Measurements from ENCODE around the gene CDSN.
"Not testable (repeated sequence)": the region's sequence is repeated elsewhere in the genome, so short reads cannot be mapped to it uniquely, and the experiment has no call there.

Gene CDSN

DNA sequence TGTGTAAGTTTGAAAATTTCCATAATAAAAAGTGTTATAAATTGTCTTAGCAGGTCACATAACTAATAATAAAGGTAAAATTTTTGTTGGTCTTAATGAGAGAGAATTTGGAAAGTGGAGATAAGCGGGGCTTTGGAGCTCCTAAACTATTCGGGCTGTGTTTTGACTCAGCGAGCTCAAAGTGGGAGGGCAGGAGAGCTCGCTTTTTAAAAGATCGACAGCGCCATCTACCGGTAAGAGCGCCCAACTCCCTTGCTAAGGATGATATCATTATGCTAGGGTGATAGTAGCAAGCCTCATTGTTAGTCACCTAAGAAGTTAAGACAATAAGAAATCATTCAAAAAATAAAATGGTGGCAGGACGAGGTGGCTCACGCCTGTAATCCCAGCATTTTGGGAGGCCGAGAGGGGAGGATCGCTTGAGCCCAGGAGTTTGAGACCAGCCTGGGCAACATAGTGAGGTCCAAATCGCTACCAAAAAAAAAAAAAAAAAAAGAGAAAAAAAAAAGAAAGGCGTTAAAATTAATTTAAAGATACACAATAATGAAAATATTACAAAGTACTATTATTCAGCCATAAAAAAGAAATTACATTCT is 32.7 kb downstream of the CDSN start:
- peak; percentile 83 for DNase-seq (ENCODE audit: low spot score)

DNA sequence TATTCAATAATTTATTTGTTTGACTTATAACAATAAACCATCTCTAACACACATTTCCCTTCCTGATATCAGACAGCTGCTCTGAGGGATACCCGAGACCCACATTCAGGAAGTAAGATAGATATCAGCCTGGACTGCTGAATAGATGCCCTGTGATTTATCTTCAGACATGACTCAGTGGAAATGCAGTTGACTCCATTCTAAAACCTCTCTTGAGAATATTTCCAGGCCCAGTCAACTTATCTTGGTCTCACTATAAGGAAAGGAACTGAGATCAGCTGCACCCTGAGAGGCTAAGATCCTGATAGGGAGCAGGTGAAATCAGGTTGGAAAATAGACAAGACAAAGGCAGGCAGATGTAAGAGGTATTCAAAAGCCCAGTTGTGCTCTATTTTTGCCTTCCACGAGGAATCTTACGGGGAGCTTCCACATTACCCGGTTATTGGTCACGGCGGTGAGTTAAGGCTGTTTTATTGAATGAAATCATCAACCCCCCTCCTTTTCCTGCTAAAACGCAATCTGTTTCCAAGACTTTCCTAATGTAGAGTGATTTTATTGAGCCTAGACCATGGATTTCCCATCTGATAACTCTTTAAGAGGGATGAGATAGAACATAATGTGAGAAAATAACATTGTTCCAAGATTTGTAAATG is 33.3 kb downstream of the CDSN start:
- DNase-seq (ENCODE audit: low spot score) = no peak

DNA sequence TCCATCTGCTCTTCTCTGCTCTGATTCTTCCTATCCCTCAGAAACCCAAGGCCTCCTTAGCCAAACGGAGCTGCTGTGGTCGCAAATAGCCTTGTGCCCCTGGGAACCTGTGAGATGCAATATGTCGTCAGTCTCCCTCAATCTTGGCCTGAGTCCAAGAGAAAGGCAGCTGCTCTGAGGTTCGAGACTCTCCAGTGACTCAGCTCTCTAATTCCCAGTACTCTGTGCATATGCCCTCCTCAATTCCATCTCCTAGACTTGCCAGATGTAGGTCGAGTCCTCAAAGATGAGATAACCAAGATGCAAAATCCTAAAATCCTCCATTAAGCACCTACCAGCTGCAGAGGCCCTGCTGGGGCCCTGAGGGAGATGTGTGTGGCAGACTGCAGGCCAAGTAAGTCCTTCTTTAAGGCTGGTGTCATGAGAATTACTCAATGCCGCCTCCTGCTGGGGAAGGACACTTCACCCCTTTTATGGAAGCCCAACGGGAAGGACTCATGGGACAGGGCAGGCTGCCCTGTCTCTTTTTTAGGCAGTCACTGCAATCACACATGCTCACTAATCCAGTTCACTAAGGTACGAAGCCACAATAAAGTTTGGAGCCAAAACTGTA is 36.4 kb downstream of the CDSN start:
- peak; percentile 73 for DNase-seq (ENCODE audit: low spot score)

DNA sequence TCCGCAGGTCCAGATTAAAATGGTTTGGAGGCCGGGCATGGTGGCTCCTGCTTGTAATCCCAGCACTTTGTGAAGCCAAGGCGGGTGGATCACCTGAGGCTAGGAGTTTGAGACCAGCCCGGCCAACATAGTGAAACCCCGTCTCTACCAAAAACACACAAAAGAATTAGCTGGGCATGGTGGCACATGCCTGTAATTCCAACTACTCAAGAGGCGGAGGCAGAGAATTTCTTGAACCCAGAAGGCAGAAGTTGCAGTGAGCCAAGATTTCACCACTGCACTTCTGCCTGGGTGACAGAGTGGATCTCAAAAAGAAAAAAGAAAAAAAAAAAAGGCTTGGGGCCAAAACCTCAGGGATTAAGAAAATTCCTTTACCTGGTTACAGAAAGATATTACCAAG is 38.4 kb downstream of the CDSN start:
- no peak for DNase-seq (ENCODE audit: low spot score)

DNA sequence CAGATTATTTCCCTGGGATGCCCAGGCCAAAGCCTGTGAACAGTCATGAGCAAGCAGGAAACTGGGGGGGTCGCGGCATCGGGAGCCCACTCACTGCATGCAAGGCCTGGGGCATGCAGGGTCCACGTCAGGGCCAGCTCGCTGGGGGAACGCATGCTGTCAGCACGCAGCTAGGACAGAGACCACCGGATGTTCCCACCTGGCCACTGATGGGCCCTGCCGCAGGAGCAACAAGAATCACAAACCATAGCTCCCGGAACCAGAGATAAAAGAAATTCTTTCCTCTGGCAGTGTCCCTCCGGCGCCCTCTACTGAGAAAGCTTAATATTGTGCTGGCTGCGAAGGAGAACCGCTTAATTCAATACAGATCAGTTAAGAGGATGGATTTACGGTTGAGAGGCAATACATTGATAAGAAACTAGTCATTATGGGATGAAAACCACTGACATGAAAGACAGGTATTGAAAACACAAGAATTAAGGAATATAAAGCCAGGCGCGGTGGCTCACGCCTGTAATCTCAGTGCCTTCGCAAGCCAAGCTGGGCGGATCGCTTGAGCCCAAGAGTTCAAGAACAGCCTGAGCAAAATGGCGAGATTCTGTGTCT is 40.5 kb downstream of the CDSN start:
- DNase-seq (ENCODE audit: low spot score) = peak; percentile 76

GRCh38 chr6:31076611-31077010 is 43.6 kb downstream of the CDSN start:
- DNase-seq (ENCODE audit: low spot score) = no peak

DNA sequence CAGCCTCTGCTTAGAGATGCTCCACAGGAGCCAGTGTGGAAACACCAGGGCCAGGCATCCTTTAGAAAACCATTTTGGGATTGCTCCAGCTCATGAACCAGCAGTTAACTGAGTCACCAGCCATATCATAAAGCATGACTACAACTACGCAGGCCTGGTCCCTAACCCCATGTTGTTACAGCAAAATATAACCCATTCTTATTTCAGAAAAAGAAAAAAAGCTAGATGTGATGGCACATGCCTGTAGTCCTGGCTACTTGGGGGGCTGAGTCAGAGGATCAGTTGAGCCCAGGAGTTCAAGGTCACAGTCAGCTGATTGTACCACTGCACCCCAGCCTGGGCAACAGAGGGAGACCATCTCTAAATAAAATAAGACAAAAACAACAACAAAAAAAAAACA is 44.7 kb downstream of the CDSN start:
- no peak for DNase-seq (ENCODE audit: low spot score)

GRCh38 chr6:31074401-31074800 is 45.8 kb downstream of the CDSN start:
- no peak for DNase-seq (ENCODE audit: low spot score)

DNA sequence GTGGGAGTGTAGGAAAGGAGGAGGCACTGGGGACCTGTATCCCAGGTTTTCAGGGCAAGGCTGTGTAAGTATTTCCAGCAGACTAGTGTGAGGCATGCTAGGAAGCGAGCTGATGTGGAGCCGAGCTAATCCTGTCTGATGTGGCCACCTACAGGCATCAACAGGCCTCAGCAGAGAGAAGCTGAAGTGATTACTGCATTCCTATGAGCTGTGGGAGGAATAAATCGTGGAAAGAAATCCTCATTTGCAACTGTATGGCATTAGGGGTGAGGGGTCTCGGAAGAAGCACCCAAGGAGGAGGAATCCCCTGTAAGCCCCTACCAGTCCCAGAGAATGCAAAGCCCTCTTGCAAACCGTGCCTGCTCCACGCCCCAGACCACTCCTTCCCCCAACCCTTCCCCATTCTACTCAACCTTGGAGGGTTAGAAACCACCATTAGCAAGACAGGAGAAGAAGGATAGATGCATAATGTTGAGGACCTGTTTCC is 49.5 kb downstream of the CDSN start:
- DNase-seq (ENCODE audit: low spot score) = peak; percentile 76

DNA sequence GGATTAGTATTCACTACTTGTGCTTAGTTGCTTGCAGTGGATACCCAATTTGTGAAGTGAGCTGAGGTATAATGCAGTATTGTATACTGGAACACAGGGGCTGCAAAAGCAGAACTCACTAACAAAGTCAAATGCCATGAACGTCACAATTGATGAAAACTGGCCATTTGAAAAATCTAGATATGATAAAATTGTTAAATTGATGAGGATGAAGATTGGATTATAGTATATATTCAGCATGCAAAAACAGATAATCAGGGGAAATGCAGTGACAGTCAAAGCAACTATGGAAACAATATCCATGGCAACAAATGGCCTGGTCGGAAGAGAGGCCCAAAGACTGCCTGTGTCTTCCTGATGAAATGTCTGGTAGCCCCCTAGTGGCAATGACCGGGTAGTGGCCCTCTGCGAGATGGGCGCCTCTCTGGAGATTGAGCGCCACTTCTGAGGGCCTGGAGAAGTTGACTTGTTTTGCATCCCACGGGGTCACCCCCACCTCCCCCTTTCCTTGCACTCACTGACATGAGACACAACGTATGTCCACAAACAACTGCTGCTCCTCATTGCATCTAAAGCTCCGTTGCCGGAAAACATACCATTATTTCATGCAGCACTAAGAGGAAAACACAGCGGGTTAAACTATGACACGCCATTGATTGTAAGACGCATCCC is 51.4 kb downstream of the CDSN start:
- DNase-seq (ENCODE audit: low spot score) = peak; percentile 86

DNA sequence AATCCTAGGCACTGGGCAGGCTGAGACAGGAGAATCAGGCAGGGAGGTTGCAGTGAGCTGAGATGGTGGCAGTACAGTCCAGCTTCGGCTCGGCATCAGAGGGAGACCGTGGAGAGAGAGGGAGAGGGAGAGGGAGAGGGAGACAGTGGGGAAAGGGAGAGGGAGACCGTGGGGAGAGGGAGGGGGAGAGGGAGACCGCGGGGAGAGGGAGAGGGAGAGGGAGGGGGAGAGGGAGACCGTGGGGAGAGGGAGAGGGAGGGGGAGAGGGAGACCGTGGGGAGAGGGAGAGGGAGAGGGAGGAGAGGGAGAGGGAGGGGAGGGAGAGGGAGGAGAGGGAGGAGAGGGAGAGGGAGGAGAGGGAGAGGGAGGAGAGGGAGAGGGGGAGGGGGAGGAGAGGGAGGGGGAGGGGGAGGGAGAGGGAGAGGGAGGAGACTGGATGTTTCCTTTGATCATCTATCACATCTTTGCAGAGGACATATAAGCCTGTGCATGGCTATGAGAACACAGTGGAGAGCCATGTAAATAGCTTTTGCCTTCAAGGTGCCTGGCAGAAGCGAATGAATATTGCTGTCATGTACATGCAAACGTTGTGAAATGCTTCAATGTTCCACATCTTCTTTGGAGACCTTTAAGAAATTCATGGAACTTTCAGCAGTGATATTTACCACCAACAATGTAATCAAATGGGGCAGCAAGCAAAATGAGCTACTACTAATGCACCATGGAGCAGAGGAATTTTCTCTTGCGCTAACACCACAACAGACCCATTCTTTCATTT is 52.2 kb downstream of the CDSN start:
- DNase-seq (ENCODE audit: low spot score) = not testable (repeated sequence)

DNA sequence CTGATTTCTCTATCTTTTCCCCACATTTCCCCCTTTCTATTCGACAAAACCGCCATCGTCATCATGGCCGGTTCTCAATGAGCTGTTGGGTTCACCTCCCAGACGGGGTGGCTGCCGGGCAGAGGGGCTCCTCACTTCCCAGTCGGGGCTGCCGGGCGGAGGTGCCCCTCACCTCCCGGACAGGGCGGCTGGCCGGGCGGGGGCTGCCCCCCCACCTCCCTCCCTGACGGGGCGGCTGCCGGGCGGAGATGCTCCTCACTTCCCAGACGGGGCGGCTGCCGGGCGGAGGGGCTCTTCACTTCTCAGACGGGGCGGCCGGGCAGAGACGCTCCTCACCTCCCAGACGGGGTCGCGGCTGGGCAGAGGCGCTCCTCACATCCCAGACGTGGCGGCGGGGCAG is 53.2 kb downstream of the CDSN start:
- DNase-seq (ENCODE audit: low spot score) = not testable (repeated sequence)

GRCh38 chr6:31065556-31065955 is 54.7 kb downstream of the CDSN start:
- DNase-seq (ENCODE audit: low spot score) = no peak
